ENCODE data around the gene CEND1.

Gene CEND1

GRCh38 chr11:823441-824291, 33.8 kb upstream of the CEND1 start:
- TF ChIP-seq GATA2 (IDR thresholded peaks at IDR 0.05; ENCODE audit: low read depth, low read length), result no peak
- TF ChIP-seq GATA3 (IDR thresholded peaks at IDR 0.05; ENCODE audit: low read depth, low read length), result no peak

DNA sequence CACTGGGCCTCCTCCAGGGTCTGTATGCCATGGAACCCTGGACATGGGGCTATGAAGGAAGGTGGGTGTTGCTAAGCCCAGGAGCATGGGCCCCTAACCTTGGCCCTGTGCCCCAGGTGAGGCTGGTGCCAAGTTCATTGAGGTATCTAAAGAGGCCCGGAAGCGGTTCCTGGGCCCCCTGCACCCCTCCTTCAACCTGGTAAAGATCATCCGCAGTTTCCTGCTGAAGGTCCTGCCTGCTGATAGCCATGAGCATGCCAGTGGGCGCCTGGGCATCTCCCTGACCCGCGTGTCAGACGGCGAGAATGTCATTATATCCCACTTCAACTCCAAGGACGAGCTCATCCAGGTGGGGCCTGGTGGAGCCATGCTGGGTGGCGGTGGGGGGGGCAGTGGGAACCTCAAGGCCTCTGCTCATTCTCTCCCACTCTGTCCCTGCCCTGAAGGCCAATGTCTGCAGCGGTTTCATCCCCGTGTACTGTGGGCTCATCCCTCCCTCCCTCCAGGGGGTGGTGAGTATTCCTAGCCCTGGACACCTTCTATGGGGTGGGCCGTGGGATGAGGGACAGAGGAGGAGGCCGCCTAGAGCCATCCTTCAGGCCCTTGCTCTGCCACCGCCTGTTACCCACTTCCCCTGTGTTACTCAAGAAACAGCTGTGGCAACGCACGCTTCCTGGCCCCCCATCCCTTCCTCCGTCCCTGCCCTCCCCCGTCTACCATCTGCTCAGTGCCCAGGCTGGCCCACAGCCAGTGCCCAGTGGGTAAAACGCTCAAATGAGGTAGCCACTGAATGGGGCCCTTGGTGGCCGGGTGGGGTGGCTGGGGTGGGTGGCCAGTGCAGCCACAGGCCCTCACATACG, 31.9 kb upstream of the CEND1 start:
- TF ChIP-seq GATA2 (IDR thresholded peaks at IDR 0.05; ENCODE audit: low read depth, low read length) (no peak), GATA3 (IDR thresholded peaks at IDR 0.05; ENCODE audit: low read depth, low read length) (no peak)

DNA sequence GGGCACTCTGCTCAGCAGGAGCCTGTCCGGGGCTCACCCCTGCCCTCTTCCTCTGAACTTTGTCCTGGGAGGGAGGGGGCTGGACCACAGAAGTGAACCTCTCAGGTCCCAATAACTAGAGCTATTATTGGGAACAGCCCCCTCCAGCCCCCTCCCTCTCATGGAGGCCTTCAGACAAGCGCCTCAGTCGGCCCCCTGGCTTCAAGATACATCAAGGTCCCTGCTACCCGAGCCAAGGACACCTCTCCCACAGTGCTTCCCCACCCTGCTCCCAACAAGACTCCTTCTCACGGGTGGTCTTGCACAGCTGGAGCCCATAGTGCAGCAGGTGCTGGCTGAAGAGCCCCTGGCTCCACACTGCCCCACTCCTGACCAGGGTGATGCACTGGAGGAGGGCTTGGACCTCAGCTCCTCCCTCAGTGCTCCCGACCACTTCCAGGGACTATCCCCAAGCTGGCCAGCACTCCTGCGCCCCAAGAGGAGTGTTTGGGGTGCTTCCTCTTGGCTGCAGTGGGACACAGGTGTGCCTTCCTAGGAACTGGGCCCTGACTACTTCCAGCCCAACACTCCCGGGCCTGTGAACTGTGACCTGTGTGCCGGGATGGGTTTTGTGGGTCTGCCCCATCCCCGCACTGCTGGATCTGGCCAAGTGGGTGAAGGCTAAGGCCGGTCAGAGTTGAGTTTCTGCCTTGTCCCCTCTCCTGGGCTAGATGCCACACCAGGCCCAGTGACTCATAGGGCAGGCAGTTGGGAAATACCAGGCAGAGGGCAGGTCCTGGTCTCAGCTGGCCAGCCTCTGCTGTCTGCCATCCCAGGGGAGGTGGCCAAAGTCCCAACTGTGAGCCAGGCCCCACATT, 31.0 kb upstream of the CEND1 start:
- TF ChIP-seq GATA2 (IDR thresholded peaks at IDR 0.05; ENCODE audit: low read depth, low read length) (no peak), GATA3 (IDR thresholded peaks at IDR 0.05; ENCODE audit: low read depth, low read length) (no peak)

GRCh38 chr11:819943-820649, 30.2 kb upstream of the CEND1 start:
- TF ChIP-seq GATA3 (IDR thresholded peaks at IDR 0.05; ENCODE audit: low read depth, low read length), result no peak
- TF ChIP-seq GATA2 (IDR thresholded peaks at IDR 0.05; ENCODE audit: low read depth, low read length), result no peak

- TF ChIP-seq GATA3 (IDR thresholded peaks at IDR 0.05; ENCODE audit: low read depth, low read length) (no peak), GATA2 (IDR thresholded peaks at IDR 0.05; ENCODE audit: low read depth, low read length) (no peak)
Measured at GRCh38 chr11:819129-819931, 29.4 kb upstream of the CEND1 start.

GRCh38 chr11:818396-819128, 28.7 kb upstream of the CEND1 start, which contains the start of gene PNPLA2:
Gene PNPLA2 (plus strand): TSS chr11:818914. CDS start chr11:819719, 805 bp downstream.
- no peak for TF ChIP-seq GATA3 (IDR thresholded peaks at IDR 0.05; ENCODE audit: low read depth, low read length)
- TF ChIP-seq GATA2 (IDR thresholded peaks at IDR 0.05; ENCODE audit: low read depth, low read length), result no peak

DNA sequence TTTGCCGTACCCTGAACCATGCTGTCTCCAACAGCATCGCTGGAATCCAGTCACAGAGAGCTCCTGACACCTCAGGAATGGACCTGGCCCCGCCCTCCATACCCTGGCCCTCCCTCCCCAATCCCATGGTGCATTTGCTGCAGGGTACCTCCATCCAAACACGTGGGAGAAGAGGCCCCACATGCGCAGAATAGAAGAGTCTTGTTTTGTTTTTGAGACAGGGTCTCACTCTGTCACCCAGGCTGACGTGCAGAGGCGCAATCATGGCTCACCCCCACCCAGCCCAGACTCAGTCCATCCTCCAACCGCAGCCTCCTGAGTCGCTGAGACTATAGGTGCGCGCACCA, 26.5 kb upstream of the CEND1 start:
- TF ChIP-seq GATA3 (IDR thresholded peaks at IDR 0.05; ENCODE audit: low read depth, low read length) (no peak), GATA2 (IDR thresholded peaks at IDR 0.05; ENCODE audit: low read depth, low read length) (no peak)

DNA sequence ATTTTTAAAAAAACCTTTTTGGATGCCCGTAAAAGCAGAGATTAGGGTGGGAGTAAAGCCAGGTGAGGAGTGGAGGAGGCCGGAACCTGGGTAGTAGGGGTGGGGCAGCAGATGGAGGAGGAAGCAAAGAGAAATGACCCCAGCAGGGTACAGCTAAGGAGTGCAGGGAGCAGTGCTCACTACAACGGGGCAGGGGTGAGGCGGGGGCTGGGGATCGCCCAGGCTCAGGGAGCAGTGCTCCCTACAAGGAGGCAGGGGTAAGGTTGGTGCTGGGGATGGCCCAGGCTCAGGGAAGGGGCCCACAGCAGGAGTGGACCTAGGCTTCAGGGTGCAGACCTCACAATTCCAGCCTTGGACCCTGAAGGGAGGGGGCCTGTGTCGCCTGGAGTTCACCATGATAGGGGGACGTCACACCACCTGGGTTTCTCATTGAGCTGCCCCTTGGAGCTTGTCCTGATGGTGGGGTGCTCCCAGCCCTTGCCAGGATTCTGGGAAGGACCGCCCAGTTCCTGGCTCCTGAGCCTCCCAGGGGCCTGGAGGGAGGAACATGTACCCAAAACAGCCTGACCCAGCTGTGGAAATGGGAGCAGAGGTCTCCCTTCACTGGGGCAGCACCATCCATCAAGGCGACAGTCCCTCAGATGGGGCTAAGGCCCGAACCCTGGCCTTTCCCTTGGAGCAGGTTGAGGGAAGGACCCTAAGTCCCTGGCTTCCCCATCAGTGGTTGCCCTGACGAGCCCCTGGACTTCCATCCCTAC, 26.0 kb upstream of the CEND1 start:
- TF ChIP-seq GATA3 (IDR thresholded peaks at IDR 0.05; ENCODE audit: low read depth, low read length), result no peak
- TF ChIP-seq GATA2 (IDR thresholded peaks at IDR 0.05; ENCODE audit: low read depth, low read length), result no peak

GRCh38 chr11:813456-814096, 23.7 kb upstream of the CEND1 start:
- TF ChIP-seq GATA3 (IDR thresholded peaks at IDR 0.05; ENCODE audit: low read depth, low read length) (no peak), GATA2 (IDR thresholded peaks at IDR 0.05; ENCODE audit: low read depth, low read length) (no peak)

- no peak for TF ChIP-seq GATA3 (IDR thresholded peaks at IDR 0.05; ENCODE audit: low read depth, low read length)
- TF ChIP-seq GATA2 (IDR thresholded peaks at IDR 0.05; ENCODE audit: low read depth, low read length), result no peak
Measured at GRCh38 chr11:813072-813455, 23.2 kb upstream of the CEND1 start.

- TF ChIP-seq GATA2 (IDR thresholded peaks at IDR 0.05; ENCODE audit: low read depth, low read length) (no peak), GATA3 (IDR thresholded peaks at IDR 0.05; ENCODE audit: low read depth, low read length) (no peak)
Measured at GRCh38 chr11:812390-812789, 22.5 kb upstream of the CEND1 start.

All from SH-SY5Y (cell line).